H9 (cell line): ENCODE results near the gene SPDEF. TPM values are rescaled to one million over a fixed set of nuclear protein-coding genes. Genes with fewer than 3 reads are reported as not detected.

Source experiments
- DNase-seq: peaks from one replicate; pipeline ENCODE4 v3.0.0-alpha.2; 2017
- H2AFZ ChIP-seq: one replicate; pipeline ENCODE4 v1.6.1; 2013; ENCODE audit warnings: mild to moderate bottlenecking, low read length, control low read depth, moderate library complexity
- H2AK5ac ChIP-seq: 2 replicates; pipeline ENCODE4 v1.6.1; 2013; ENCODE audit warnings: low read length, control low read depth, mixed read lengths; ENCODE audit not compliant: insufficient read length
- H2BK120ac ChIP-seq: one replicate; pipeline ENCODE4 v1.6.1; 2013; ENCODE audit warnings: low read depth, mild to moderate bottlenecking, low read length, control low read depth, inconsistent platforms; ENCODE audit not compliant: poor library complexity, severe bottlenecking
- H2BK12ac ChIP-seq: 2 replicates; pipeline ENCODE4 v1.6.1; 2013; ENCODE audit warnings: low read length, control low read depth, mixed read lengths, low read depth; ENCODE audit not compliant: insufficient read length
- H2BK15ac ChIP-seq: 2 replicates; pipeline ENCODE4 v1.6.1; 2013; ENCODE audit warnings: low read depth, low read length, control low read depth
- H2BK20ac ChIP-seq: one replicate; pipeline ENCODE4 v1.6.1; 2013; ENCODE audit warnings: low read depth, mild to moderate bottlenecking, low read length, control low read depth, inconsistent platforms; ENCODE audit not compliant: poor library complexity, severe bottlenecking
- H2BK5ac ChIP-seq: 2 replicates; pipeline ENCODE4 v1.6.1; 2013; ENCODE audit warnings: low read length, control low read depth, mixed read lengths; ENCODE audit not compliant: insufficient read length
- H3K14ac ChIP-seq: 2 replicates; pipeline ENCODE4 v1.6.1; 2013; ENCODE audit warnings: low read length, control low read depth; ENCODE audit not compliant: insufficient read depth
- H3K18ac ChIP-seq: 2 replicates; pipeline ENCODE4 v1.6.1; 2013; ENCODE audit warnings: low read depth, mild to moderate bottlenecking, mixed read lengths, low read length, control low read depth; ENCODE audit not compliant: insufficient read length
- H3K23ac ChIP-seq: 2 replicates; pipeline ENCODE4 v1.6.1; 2013; ENCODE audit warnings: low read length, control low read depth, mixed read lengths, low read depth; ENCODE audit not compliant: insufficient read length
- H3K23me2 ChIP-seq: 2 replicates; pipeline ENCODE4 v1.6.1; 2013; ENCODE audit warnings: low read depth, mild to moderate bottlenecking, mixed read lengths, low read length, control low read depth; ENCODE audit not compliant: insufficient read length, poor library complexity, severe bottlenecking
- H3K27ac ChIP-seq: 2 replicates; pipeline ENCODE4 v1.5.1; 2013; ENCODE audit warnings: low read length, control low read depth, mixed read lengths, low read depth; ENCODE audit not compliant: insufficient read length
- H3K27me3 ChIP-seq: 2 replicates; pipeline ENCODE4 v1.6.1; 2013; ENCODE audit warnings: low read length, control low read depth, inconsistent platforms; ENCODE audit not compliant: insufficient read depth
- H3K4ac ChIP-seq: 2 replicates; pipeline ENCODE4 v1.6.1; 2013; ENCODE audit warnings: low read depth, mild to moderate bottlenecking, control low read depth, inconsistent platforms, low read length, moderate library complexity
- H3K4me1 ChIP-seq: 2 replicates; pipeline ENCODE4 v1.6.1; 2013; ENCODE audit warnings: low read length, control low read depth, inconsistent platforms; ENCODE audit not compliant: insufficient read depth
- H3K4me2 ChIP-seq: 2 replicates; pipeline ENCODE4 v1.6.1; 2013; ENCODE audit warnings: low read length, control low read depth, mixed read lengths; ENCODE audit not compliant: insufficient read length, insufficient read depth
- H3K56ac ChIP-seq: 2 replicates; pipeline ENCODE4 v1.6.1; 2013; ENCODE audit warnings: low read depth, mild to moderate bottlenecking, mixed read lengths, low read length, control low read depth; ENCODE audit not compliant: insufficient read length
- H3K79me1 ChIP-seq: 2 replicates; pipeline ENCODE4 v1.6.1; 2013; ENCODE audit warnings: low read depth, mild to moderate bottlenecking, moderate library complexity, low read length, control low read depth, inconsistent platforms; ENCODE audit not compliant: insufficient read depth, poor library complexity, severe bottlenecking
- H3K79me2 ChIP-seq: 2 replicates; pipeline ENCODE4 v1.6.1; 2013; ENCODE audit warnings: low read length, control low read depth, inconsistent platforms; ENCODE audit not compliant: insufficient read depth
- H3K9ac ChIP-seq: 2 replicates; pipeline ENCODE4 v1.6.1; 2013; ENCODE audit warnings: low read length, control low read depth, mixed read lengths; ENCODE audit not compliant: insufficient read length; ENCODE audit errors: extremely low read depth
- H3K9me3 ChIP-seq: one replicate; pipeline ENCODE4 v1.6.1; 2013; ENCODE audit warnings: low read depth, low read length, inconsistent platforms; ENCODE audit not compliant: control insufficient read depth
- H3T11ph ChIP-seq: one replicate; pipeline ENCODE4 v1.6.1; 2013; ENCODE audit warnings: mild to moderate bottlenecking, low read length, control low read depth, inconsistent platforms
- H4K20me1 ChIP-seq: one replicate; pipeline ENCODE4 v1.6.1; 2013; ENCODE audit not compliant: control insufficient read depth, insufficient read length, insufficient read depth
- H4K5ac ChIP-seq: 2 replicates; pipeline ENCODE4 v1.6.1; 2013; ENCODE audit warnings: low read depth, mild to moderate bottlenecking, mixed read lengths, low read length, control low read depth; ENCODE audit not compliant: insufficient read length
- H4K8ac ChIP-seq: replicated peaks from 2 replicates; pipeline ENCODE4 v1.6.1; 2013; ENCODE audit warnings: low read length, control low read depth, mixed read lengths, low read depth; ENCODE audit not compliant: insufficient read length
- H4K91ac ChIP-seq: 2 replicates; pipeline ENCODE4 v1.6.1; 2013; ENCODE audit warnings: low read depth, mild to moderate bottlenecking, moderate library complexity, mixed read lengths, low read length, control low read depth; ENCODE audit not compliant: insufficient read length
- H3K27ac Mint-ChIP-seq, 3 experiments: 2 replicates in 2 of 3; 3 replicates in 1 of 3; pipeline ENCODE4 v1.8.0; 2020 to 2021; ENCODE audit warnings: mixed read lengths in 3 of 3, mild to moderate bottlenecking in 1 of 3, moderate library complexity in 1 of 3
- H3K27me3 Mint-ChIP-seq: 2 replicates; pipeline ENCODE4 v1.8.0; 2021; ENCODE audit warnings: low read depth, mild to moderate bottlenecking, moderate library complexity, mixed read lengths
- H3K36me3 Mint-ChIP-seq, 3 experiments: 2 replicates in 2 of 3; 3 replicates in 1 of 3; pipeline ENCODE4 v1.8.0; 2020 to 2021; ENCODE audit warnings: low read depth in 3 of 3, mixed read lengths in 3 of 3; ENCODE audit not compliant: insufficient read depth in 1 of 3
- H3K4me1 Mint-ChIP-seq, 2 experiments: 2 replicates each; pipeline ENCODE4 v1.8.0; 2020; ENCODE audit warnings: mixed read lengths in 2 of 2
- H3K4me3 Mint-ChIP-seq, 2 experiments: 2 replicates in 1 of 2; 3 replicates in 1 of 2; pipeline ENCODE4 v1.8.0; 2020 to 2021; ENCODE audit warnings: mild to moderate bottlenecking in 2 of 2, mixed read lengths in 2 of 2, moderate library complexity in 1 of 2
- H3K9me3 Mint-ChIP-seq, 2 experiments: 2 replicates in 1 of 2; 3 replicates in 1 of 2; pipeline ENCODE4 v1.8.0; 2020; ENCODE audit warnings: mild to moderate bottlenecking in 2 of 2, mixed read lengths in 2 of 2, moderate library complexity in 1 of 2
- WGBS: extraction: QIAGEN DNeasy Blood & Tissue Kit; methylation state at CpG from one replicate; pipeline ENCODE4 v1.1.7; 2013; ENCODE audit warnings: missing lambda C conversion rate, low lambda C conversion rate, mixed read lengths; ENCODE audit not compliant: insufficient read length; ENCODE audit errors: extremely low coverage; 5-methylcytosine and 5-hydroxymethylcytosine counted together
- total RNA-seq: library from RNA; stranded (reverse); gene quantifications from 2 replicates; pipeline ENCODE4 v1.2.1, GENCODE V29; 2021
- TF ChIP-seq, protein P1 (sequence below): fragments of 200-600 bp; sonication (generic); conservative IDR thresholded peaks from 3 replicates; pipeline ENCODE4 v1.8.0; 2021; ENCODE audit warnings: antibody characterized with exemption, mild to moderate bottlenecking

The SPDEF gene
- total RNA-seq, 1 experiment from 2014 or later, result 0.15 TPM

DNA sequence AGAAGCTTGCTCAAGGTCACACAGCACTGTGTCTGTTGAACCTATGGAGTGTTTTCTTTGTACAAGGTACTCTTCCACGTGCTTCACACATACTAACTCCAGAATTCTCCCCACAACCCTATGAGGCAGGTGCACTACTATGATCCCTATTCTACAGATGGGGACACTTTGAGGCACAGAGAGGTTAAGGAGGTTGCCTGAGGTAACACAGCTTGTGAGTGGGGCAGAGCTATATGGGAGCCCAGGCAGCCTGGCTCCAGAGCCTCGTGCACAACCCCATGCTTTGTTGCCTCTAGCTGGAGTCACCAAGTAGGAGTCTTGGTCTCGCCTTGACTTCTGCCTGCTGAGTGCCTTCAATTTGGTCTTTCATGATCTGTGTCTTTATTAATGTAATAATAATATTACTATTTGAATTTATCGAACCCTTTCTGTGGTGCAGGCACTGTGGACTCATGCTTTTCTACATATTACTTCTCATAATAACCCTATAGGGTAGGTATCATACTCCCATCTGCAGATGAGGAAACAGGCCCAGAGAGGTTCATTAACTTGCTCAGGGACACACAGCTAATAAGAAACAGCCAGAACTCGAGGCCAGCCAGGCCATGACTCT lies 13.3 kb upstream of the SPDEF start:
- Histone ChIP-seq H2AFZ (no peak overlapping the region), H3K27me3 (no peaks in the 10 kb centered on the region), H4K5ac (no peak overlapping the region), H3K27ac (no peak overlapping the region), H3K23ac (no peak overlapping the region), H3K14ac (no peak overlapping the region), H2BK20ac (no peak overlapping the region), H2BK12ac (no peak overlapping the region), H3K56ac (no peak overlapping the region), H4K91ac (no peak overlapping the region), H3K18ac (no peak overlapping the region), H3K23me2 (no peaks in the 10 kb centered on the region), H3K4me1 (no peaks in the 10 kb centered on the region), H4K8ac (no peak overlapping the region), H2BK15ac (no peak overlapping the region), H3K79me1 (no peaks in the 10 kb centered on the region), H3K4ac (no peak overlapping the region), H2BK5ac (no peak overlapping the region), H4K20me1 (no peaks in the 10 kb centered on the region), H2AK5ac (no peak overlapping the region), H3K79me2 (no peaks in the 10 kb centered on the region), H3K9ac (no peak overlapping the region), H2BK120ac (no peak overlapping the region), H3K4me2 (no peak overlapping the region), H3T11ph (no peak overlapping the region), H3K9me3 (no peaks in the 10 kb centered on the region)
- Mint-ChIP-seq H3K36me3 (no peaks in the 10 kb centered on the region), H3K4me3 (no peak overlapping the region), H3K27me3 (no peaks in the 10 kb centered on the region; the same call in 1 of the 2 replicates), H3K27ac (no peak overlapping the region), H3K9me3 (no peaks in the 10 kb centered on the region; a peak in 1 of 5 replicates), H3K4me1 (peaks cover 24 to 41% of the 10 kb centered on the region in 2 experiments)
- TF ChIP-seq, protein P1, sequence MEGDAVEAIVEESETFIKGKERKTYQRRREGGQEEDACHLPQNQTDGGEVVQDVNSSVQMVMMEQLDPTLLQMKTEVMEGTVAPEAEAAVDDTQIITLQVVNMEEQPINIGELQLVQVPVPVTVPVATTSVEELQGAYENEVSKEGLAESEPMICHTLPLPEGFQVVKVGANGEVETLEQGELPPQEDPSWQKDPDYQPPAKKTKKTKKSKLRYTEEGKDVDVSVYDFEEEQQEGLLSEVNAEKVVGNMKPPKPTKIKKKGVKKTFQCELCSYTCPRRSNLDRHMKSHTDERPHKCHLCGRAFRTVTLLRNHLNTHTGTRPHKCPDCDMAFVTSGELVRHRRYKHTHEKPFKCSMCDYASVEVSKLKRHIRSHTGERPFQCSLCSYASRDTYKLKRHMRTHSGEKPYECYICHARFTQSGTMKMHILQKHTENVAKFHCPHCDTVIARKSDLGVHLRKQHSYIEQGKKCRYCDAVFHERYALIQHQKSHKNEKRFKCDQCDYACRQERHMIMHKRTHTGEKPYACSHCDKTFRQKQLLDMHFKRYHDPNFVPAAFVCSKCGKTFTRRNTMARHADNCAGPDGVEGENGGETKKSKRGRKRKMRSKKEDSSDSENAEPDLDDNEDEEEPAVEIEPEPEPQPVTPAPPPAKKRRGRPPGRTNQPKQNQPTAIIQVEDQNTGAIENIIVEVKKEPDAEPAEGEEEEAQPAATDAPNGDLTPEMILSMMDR, result no peak
- WGBS, result no CpG with 5 or more reads among the region's 5 CpGs
- DNase-seq, result no peak
